GM12865 (cell line): Measurements from ENCODE around the gene CACNA2D1.

Experiments used
- DNase-seq: peaks from one replicate; pipeline ENCODE4 v3.0.0; 2010; ENCODE audit warnings: low read depth
- H3K4me3 ChIP-seq: 2 replicates; pipeline ENCODE4 v1.5.1; 2011; ENCODE audit warnings: mild to moderate bottlenecking, low read depth, low read length, control low read depth
- TF ChIP-seq, protein P1 (sequence below): IDR thresholded peaks from 2 replicates; pipeline ENCODE4 v1.5.1; 2011; ENCODE audit warnings: low read length, control low read depth, low read depth, inconsistent platforms; ENCODE audit not compliant: insufficient read depth; ENCODE audit errors: missing control alignments

The CACNA2D1 gene

GRCh38 chr7:82007315-82007714 is 436.3 kb downstream of the CACNA2D1 start:
- no peak overlapping the region for H3K4me3 ChIP-seq
- TF ChIP-seq, protein P1, sequence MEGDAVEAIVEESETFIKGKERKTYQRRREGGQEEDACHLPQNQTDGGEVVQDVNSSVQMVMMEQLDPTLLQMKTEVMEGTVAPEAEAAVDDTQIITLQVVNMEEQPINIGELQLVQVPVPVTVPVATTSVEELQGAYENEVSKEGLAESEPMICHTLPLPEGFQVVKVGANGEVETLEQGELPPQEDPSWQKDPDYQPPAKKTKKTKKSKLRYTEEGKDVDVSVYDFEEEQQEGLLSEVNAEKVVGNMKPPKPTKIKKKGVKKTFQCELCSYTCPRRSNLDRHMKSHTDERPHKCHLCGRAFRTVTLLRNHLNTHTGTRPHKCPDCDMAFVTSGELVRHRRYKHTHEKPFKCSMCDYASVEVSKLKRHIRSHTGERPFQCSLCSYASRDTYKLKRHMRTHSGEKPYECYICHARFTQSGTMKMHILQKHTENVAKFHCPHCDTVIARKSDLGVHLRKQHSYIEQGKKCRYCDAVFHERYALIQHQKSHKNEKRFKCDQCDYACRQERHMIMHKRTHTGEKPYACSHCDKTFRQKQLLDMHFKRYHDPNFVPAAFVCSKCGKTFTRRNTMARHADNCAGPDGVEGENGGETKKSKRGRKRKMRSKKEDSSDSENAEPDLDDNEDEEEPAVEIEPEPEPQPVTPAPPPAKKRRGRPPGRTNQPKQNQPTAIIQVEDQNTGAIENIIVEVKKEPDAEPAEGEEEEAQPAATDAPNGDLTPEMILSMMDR: no peak
- no peak for DNase-seq

- TF ChIP-seq, protein P1: no peak
- DNase-seq: no peak
- no peak overlapping the region for H3K4me3 ChIP-seq
These were observed 438.5 kb downstream of the CACNA2D1 start for GRCh38 chr7:82005056-82005455.

GRCh38 chr7:81993186-81993585 is 450.4 kb downstream of the CACNA2D1 start:
- no peak overlapping the region for H3K4me3 ChIP-seq
- TF ChIP-seq, protein P1: no peak
- no peak for DNase-seq

DNA sequence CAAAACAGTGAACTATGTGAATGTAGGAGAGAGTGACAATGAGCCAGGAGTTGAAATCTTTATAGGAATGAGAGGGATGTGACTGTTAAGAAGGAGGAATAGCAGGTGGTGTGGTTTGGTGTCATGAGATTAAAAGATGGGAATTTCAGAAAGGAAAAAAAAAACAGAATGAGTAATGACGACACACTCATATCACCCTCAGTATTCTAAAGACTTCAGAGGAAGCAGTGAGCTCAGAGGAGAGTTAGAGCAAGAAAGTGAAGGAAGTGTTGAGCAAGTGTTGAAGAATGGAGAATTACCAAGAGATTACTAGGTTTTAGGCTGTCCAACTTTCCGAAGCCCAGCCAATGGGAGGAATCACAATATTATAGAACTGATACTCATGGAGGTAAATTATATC is 453.2 kb downstream of the CACNA2D1 start:
- H3K4me3 ChIP-seq: no peak overlapping the region
- TF ChIP-seq, protein P1: no peak
- DNase-seq: no peak

GRCh38 chr7:81986723-81987470 is 456.7 kb downstream of the CACNA2D1 start:
- H3K4me3 ChIP-seq: no peak overlapping the region
- TF ChIP-seq, protein P1: no peak
- no peak for DNase-seq

- TF ChIP-seq, protein P1: no peak
- DNase-seq: no peak
- H3K4me3 ChIP-seq: no peak overlapping the region
These were observed 460.2 kb downstream of the CACNA2D1 start for GRCh38 chr7:81983406-81983805.

DNA sequence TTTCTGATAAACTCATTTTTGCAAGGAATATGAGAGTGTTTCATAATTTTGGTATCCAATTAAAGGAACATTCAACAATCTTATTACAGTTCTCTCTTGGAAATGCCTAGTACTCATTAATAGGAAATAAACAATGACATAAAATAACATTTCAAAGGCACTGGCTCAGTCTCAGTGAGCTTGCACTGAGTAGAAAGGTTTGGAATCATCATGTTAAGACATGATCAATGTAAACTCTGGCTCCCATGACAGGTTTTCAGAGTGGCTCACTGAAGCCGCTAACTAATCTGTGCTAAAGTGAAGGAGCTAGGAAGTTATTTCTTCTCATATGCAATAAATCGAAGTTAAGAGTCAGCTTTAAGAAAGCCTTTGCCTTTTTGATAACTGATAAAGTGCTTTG is 470.5 kb downstream of the CACNA2D1 start:
- no peak overlapping the region for H3K4me3 ChIP-seq
- TF ChIP-seq, protein P1: no peak
- no peak for DNase-seq
